HuH-7.5 (cell line): ENCODE data around the gene SMIM5.

Experiments used
- DNase-seq: peaks from one replicate; pipeline ENCODE4 v3.0.0; 2011; ENCODE audit warnings: low spot score

The SMIM5 gene

DNA sequence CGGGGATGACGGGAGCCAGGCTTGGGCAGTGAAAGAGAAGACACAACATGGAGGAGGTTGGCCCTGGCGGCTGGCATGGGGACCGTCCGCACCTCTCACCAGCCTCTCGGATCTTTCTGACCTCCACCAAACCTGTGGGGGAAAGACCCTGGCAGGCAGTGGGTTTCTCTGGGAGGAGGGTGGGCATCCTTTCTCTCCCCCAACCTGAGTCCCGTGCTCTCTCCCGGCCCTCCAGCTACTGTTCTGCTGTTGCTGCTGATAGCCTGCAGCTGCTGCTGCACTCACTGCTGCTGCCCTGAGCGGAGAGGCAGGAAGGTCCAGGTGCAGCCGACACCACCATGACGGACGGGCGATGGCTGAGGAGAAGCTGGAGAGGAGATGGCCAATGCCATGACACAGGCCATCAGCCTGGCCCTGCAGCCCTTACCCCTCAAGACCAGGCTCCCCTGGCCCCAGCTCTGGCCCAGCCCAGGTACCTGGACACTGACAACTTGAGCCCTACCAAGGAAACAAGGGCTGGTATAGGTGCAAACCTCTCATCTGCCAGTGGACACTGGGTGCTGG is 7.4 kb downstream of the SMIM5 start:
- no peak for DNase-seq

DNA sequence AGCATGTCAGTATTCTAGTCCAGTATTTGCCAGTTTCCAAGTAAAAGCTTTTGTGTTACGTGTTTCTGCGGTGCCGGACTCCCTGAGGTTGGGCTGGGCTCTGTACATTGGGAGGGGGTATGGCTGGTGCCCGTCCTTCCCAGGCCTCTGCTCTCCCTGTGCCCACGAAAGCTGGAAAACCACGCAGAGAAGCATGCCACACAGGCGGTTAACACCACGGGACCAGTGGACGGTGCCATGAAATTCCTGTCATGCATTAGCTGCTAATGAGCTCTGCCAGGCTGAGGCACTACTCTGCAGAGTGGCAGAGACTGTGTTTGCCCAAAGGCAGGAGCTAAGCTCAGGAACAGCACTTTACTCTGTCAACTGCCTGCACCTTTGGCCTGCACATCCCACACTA is 8.1 kb downstream of the SMIM5 start:
- DNase-seq, result no peak

DNA sequence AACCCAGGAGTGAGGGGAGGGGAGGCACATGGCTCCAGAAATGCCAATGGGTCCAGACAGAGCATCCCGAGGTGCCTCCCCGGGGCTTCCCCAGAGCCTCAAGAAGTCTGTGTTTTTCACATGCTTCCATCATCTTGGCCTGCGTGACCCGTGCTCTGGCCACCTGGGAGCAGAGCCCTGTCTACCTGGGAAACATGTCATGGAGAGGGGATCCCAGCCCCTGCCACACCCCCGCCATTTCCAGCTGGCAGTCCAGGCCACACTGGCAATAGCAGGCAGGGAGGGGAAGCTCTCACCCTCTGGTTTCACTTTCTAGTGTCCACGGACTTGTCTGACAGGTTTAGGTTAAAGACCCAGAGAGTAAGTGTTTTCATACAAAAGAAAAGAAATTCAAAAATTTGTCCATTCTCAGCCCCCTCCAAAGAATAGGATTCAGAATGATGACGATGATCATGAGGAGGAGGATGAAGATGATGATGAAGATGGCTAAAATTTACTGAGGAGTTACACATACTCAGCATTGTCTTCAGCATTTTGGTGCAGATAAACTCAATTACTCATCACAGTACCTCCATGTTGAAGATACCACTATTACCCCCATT is 9.0 kb downstream of the SMIM5 start:
- peak; percentile 11 for DNase-seq

DNA sequence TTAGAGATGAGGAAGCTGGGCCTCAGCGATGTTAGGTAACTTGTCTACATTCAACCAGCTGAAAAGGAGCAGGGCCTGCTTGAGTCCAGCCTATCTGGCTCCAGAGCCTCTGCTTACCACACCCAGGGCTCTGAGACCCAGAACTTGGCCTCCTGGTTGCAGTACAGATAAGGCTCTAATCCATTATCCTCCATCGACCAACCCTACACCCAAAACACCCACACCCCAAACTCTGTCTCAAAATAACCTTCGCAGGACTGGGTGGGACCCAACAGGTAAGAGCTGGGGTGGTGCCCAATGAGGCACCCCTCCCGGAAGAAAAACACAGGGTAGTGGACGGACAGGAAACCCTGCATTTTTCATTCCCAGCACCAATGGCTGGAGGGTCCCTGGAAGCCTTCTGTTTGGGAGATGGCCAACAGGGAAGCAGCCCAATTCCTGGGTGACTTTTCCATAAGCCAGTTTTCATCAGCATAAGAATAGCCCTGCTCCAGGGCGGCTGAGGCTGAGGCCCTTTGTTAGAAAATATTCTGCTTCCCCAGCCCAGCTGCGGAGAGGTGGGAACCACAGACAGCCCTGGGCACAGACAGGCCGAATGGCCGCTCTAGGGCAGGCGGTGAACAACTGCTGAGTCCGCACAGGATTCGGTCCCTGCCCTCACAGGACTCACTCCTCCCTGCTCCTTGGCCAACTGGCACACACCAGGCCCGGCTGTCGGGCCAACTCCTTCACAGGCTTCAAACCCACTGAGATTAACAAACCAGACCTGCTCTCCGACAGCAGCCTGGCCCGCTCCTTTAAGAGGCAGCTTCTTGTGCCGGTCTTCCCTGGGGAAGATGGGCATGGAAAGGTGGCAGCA is 9.8 kb downstream of the SMIM5 start:
- DNase-seq, result peak; percentile 7

DNA sequence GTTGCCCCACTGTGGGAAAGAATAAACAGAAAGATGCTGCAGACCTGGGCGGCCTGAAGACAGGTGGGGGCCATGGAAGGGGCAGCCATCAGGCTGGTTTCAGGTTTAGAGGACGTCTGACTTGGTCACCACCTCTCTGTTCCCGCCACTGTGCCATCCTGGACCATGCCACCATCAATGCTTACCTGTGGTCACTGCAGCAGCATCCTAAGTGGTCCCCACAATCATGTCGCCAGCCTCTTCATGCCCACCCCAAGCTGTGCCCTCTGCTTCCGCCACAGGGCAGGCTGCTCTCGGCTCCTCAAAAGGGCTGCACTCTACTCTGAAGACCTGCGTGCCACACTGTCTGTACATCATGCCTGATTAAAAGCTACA is 10.4 kb downstream of the SMIM5 start:
- DNase-seq, result no peak

DNA sequence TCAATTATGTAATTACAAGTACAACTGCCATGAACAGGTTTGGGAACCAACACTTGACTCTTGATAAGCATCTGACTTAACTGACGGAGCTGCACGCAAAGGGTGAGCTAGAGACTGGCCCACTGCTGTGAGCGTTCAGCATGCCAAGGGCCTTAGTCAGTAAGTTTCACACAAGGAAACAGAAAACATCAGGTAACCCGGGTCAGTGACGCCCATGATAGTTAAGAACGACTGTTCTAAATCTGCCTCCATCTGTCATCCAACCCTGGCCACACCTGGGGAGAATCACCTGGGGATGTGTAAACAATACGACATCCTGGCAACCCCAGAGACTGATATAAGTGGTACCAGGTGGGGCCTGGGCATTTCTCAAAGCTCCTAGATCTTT is 12.3 kb downstream of the SMIM5 start:
- DNase-seq, result no peak

DNA sequence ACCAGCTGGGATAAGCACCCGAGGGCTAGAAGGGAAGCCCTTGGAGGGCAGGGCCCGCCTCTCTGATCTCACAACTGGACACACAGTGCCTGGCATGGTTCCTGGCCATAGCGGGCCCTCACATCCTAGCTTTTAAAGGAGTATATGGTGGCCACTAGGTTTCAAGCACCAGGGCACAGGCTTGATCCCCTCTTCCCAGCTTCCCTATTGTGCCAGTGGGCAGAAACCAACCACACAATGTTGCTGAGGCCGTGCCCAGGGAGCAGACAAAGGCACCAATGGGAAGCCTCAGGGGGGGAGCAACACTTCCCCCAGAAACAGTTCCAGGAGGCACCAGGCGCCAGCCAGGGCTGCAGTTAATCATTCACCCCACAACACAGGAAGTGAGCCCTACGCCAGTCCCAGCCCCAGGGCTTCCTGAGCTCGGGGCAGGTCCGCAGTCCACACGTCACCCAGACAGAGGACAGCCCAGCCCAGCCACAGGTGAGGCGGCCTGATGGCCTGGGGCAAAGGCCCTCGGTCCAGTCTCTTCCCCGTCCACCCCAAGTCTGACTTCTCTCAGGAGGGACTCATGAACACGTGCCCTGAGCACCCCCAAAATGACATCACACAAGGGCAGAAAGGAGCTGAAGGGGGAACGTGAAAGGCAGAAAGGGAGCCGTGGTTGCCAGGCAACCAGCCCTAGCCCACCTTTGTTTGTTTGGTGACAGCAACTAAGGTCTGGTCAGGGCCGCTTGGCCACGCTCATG is 12.8 kb downstream of the SMIM5 start:
- peak; percentile 92 for DNase-seq

DNA sequence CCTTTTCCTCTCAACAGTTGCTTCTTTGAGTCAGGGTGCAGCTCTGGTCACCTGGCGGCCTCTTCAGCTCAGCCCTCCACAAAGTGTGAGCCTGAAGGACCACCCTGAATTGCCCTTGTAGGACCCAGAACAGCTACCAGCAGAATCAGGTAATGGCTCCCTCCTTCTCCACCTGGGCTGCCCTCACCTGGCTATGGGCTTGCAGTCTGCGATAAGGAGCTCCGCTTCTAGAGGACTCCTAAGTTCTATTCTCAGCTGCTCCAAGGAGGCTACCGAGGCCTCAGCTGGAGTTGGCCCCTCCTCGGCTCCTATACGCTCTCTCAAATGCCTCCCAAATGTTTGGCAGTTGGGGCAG is 13.4 kb downstream of the SMIM5 start:
- DNase-seq, result no peak

DNA sequence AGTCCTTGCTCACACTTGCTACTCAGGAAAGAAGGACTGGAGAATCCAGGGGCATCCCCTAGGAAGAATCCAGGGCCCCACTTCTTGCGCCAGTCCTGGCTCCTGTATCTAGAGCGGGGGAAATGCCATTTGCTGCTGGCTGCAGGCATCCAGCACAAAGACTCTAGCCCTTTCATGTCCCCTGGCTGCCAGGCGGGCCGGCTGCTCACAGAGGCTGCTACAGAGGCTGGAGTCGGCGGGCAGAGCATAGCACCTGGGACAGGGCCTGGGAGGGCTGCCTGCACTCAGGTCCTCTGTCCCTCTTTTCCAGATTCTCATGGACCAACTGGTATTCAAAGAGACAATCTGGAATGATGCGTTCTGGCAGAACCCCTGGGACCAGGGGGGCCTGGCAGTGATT is 13.8 kb downstream of the SMIM5 start:
- no peak for DNase-seq

DNA sequence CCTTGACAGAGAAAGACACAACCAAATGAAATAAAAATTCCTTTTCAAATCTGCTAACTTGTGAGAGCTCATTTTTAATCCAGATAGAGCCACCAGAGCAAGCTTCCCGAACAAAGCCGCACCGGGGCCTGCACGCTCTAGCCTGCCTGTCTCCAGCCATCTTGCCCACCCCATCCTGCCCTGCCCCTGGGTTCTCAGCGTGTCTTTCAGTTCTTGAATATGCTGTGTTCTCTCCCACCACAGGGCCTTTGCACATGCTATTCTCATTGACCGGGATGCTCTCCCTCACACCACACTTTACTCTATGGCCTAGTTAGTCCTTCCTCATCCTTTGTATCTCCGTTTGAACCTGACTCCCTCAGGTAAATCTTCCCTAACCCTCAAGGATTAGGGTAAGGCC is 14.7 kb downstream of the SMIM5 start:
- no peak for DNase-seq

DNA sequence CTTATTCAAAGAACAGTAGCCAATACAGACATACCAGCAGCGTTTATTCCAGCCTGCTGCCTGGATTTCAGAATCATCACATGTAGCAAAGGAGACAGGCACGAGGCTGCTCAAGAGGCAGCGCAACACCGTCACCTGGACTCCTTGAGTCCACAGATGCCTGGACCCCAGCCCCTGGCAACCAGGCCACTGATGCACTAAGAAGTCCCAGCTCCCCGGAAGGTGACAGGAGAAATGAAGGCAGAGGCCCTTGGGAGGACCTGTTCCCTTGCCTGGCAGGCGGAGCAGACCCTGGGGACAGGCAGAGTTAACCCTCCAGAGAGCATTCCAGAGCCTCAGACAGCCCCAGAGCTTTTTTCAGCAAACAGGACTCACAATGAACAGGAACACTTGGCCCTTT is 16.5 kb downstream of the SMIM5 start:
- no peak for DNase-seq

DNA sequence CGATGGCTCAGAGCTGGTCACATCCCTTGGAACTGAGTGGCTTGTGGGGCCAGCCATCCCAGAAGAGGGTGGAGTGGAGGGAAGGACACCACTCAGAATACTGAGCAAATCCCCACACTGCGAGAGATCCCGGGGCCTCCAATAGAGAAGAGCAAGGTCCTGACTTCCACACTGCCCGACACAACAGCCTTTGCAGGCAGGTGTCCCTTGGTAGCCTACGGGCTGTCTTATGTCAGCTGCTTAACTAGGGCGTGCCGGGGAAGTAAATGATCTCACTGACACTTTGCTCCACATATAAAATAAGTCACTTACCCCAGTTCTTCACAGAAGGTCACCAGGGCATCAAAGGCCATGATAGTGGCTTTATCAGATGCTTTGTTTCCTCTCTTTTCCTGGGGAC is 17.6 kb downstream of the SMIM5 start:
- no peak for DNase-seq

DNA sequence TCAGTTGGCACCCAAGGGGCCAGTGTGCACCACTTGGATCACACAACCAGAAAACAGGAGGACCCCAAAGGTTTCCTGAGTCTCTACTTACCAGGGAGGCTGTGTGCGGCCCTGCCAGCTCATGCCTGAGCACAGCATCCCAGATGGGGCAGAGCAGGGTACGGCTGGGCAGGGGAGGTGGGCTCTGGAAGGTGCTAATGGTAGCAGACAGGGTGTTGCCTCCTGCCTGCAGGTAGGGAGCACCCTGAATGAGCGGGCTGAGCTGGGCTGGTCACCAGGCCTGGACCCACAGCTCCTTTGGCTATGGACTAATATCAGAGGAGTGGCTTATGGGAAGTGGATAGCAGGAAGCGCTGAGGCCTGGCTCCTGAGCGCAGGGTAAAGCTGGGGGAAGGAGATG is 19.1 kb downstream of the SMIM5 start:
- DNase-seq, result no peak

DNA sequence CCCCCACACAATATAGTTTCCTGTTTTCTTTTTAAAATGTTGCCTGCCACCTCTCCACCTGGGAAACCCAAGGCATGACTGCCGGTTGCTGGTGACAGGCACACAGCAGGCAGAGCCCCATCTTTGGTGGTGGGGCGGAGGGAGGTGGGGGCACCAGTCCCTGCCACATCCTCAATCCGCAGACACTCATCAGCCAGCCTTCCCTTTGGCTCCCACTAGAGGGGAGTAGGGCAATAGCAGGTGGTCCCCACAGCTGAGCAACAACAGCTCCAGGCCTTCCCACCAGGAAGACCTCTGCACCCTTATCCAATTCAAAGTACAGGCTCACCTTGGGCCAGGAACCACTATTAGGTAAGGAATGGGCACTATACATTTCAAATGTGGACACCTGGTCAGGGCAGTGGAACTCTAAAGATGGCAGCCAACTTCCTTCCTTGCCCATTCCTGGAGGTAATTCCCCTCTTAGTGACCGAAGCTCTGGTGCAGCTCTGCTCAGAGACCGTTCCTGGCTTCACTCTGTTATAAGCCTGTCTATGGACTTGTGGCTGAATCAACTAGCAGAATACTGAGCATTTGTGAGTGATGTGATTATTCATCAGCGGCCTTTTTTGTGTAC is 19.8 kb downstream of the SMIM5 start:
- DNase-seq, result no peak

DNA sequence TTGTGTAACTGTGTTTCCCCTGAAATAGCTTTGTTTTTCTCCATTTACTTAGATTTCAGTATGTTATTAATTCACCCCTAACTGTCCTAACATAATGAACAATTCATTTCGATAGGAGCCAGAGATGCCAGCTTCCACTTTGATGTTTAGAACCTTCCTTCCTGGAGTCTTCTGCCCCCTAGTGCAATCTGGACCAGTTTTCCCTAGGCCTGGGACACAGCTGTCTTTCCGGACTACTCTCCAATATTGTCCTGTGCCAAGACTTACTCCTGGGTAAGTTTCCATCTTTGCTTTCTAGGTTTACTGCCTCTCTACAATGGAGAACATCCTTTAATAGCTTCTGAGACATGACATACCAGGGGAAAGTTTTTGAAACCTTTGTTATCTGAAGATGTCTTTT is 20.9 kb downstream of the SMIM5 start:
- DNase-seq, result no peak

DNA sequence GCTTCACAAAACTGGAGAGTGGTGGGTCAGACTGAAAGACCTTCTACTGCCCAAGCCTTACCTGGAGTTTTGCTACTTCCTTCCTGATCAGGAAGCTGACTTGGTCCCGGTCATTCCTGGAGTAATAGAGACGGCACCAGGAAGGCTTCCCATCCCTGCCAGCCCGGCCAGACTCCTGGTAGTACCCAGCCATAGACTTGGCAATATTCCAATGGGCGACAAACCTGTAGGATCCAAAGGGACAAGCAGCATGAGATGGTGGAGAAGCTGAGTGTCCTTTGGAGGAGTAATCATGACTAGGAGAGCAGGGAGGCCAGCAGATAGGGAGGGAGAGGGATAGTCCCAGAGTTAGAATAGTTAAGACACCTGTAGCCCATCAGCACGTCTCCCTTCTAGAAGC is 25.0 kb downstream of the SMIM5 start:
- DNase-seq, result no peak

DNA sequence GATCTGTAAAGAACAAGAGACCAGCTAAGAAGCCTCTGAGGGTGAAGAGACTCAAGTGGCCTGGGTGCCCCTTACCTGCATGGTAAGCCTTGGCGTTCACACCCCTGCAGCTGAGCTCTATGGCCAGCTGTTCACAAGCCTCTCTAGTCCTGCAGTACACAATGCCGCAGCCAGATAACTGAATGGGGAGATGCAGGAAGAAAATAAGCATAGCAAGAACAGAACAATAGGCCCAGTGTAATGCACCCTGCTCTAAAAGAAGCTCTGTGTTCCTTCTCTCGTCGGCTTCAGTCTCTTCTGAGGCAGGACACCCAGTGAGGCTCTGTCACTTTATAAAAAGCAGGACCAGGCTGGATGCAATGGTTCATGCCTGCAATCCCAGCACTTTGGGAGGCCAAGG is 28.3 kb downstream of the SMIM5 start:
- no peak for DNase-seq

DNA sequence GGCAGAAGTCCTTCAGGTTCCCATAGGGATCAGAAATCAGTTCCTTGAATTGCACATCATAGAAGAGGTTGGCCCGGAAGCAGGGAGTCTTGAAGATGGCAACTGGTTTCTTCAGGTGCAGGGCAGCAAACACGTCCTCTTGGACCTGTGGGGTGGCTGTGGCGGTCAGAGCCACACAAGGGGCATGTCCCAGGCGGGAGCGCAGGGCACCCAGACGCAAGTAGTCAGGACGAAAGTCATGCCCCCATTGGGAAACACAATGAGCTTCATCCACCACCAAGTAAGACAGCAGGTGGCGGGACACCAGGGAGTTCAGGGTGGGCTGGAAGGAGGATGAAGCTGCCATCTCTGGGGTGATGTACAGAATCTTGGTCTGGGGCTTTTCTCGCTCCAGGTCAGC is 29.3 kb downstream of the SMIM5 start:
- DNase-seq, result no peak

DNA sequence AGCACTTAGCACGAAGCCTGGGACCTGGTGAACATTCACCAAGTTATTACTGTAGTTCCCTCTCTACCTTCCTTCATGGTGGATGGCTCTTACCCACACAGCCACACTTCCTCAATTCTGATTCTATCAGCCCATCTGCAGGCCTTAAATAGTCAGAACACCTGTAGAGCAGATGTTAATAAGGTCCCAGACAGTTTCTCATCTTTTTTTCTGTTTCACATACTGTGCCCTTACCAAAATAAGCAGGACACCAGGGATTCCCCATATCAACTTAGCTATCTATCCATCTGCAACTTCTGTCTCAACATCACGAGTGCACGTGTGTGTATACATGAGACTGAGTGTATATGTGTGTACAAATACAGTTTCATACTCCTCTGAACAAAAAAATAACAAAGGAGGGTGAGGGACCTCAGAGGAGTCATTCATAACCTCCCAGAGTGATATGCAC is 30.9 kb downstream of the SMIM5 start:
- DNase-seq, result no peak

DNA sequence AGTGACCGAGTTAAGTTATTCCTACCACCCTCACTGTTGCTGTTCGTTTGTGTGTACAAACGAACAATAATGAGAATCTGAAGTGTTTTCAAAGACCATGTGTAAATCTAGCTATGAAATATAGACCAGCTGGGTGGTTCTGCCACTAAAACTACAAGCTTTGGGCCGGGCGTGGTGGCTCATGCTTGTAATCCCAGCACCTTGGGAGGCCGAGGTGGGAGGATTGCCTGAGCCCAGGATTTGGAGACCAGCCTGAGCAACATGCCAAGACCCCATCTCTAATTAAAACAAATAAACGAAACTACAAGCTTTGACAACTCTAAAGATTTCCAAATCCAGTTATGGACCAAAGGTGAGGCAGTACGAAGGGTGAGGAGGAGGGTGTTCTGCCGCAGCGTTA is 32.7 kb downstream of the SMIM5 start:
- DNase-seq, result no peak

DNA sequence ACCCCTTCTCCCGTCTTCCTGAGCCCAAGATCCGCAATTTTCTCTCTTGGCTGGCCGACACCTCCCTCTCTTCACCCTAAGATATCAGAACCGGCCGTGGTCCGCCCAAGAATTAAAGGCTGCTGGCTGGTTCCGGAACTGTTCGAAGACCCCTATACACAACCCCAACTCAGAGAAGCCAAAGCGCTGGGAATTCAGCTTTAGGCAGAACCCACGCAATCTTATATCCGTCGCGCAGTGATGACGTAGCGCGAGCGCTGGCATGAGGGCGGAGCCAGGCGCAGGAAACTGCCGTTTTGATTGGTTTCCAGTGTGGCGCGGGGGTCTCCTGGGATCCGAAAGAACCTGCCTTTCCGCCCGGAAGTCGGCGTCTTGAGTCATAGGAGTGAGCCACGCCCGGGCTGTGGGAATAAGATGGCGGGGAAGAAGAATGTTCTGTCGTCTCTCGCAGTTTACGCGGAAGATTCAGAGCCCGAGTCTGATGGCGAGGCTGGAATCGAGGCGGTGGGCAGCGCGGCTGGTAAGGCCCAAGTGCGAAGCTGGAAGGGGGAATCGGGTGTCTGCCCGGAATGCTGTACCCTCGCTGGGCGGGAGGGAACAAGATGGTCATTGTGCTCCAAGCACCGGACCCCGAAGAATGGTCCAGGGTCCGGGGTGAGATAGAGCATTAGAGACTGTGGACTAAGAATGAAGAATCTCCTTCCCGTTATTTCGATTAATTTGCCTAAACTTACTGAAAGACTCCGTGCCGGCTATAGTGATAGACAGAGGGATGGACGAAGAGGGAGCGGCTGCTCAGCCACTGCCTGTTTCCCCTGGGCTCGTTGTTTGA is 33.9 kb downstream of the SMIM5 start, which contains the start of the genes RECQL5 and SAP30BP:
TSS of gene RECQL5 (minus strand) at position 196 of the 832 bp plus-strand sequence. CDS start 597 bp downstream, outside the sequence.
TSS of gene SAP30BP (plus strand) at position 380 of the 832 bp plus-strand sequence. CDS start at position 415, 35 bp downstream.
- peak; percentile 83 for DNase-seq
